ENCODE measurements around the gene ISG15. TPM values are rescaled to one million over a fixed set of nuclear protein-coding genes. Genes with fewer than 3 reads are reported as not detected.

Gene ISG15
- total RNA-seq, 1 experiment from 2014 or later = 124 TPM

GRCh38 chr1:1033009-1033587 is 19.8 kb downstream of the ISG15 start:
- Histone ChIP-seq H3K27me3 (ENCODE audit: control insufficient read depth, insufficient read depth, low read length) (peaks cover 14% of the 10 kb centered on the region), H3K4me3 (ENCODE audit: insufficient read depth, low read depth, low read length) (peak overlapping the region; percentile 44), H3K36me3 (replicated peaks; ENCODE audit: control insufficient read depth, insufficient read depth, low read length) (no peaks in the 10 kb centered on the region; the same call in 1 of the 2 replicates)
- DNase-seq = peak; percentile 99

- H3K36me3 ChIP-seq (replicated peaks; ENCODE audit: control insufficient read depth, insufficient read depth, low read length) = no peaks in the 10 kb centered on the region; the same call in 1 of the 2 replicates
- DNase-seq = peak; percentile 89
- H3K27me3 ChIP-seq (ENCODE audit: control insufficient read depth, insufficient read depth, low read length) = peaks cover 22% of the 10 kb centered on the region
- H3K4me3 ChIP-seq (ENCODE audit: insufficient read depth, low read depth, low read length) = peak overlapping the region; percentile 48
Observed at GRCh38 chr1:1033731-1034438, 20.6 kb downstream of the ISG15 start.

- H3K27me3 ChIP-seq (ENCODE audit: control insufficient read depth, insufficient read depth, low read length) = peaks cover 26% of the 10 kb centered on the region
Observed at GRCh38 chr1:1034439-1034781, 21.1 kb downstream of the ISG15 start.

GRCh38 chr1:1035291-1035943 is 22.1 kb downstream of the ISG15 start:
- no peak for DNase-seq
- Histone ChIP-seq H3K27me3 (ENCODE audit: control insufficient read depth, insufficient read depth, low read length) (peaks cover 35% of the 10 kb centered on the region), H3K36me3 (replicated peaks; ENCODE audit: control insufficient read depth, insufficient read depth, low read length) (no peaks in the 10 kb centered on the region; the same call in 1 of the 2 replicates), H3K4me3 (ENCODE audit: insufficient read depth, low read depth, low read length) (no peak overlapping the region)

More at GRCh38 chr1:1034439-1034781, 21.1 kb downstream of the ISG15 start:
- Histone ChIP-seq H3K4me3 (ENCODE audit: insufficient read depth, low read depth, low read length) (peak overlapping the region; percentile 48), H3K36me3 (replicated peaks; ENCODE audit: control insufficient read depth, insufficient read depth, low read length) (no peaks in the 10 kb centered on the region; the same call in 1 of the 2 replicates)
- peak; percentile 83 for DNase-seq

GRCh38 chr1:1037366-1038327 is 24.4 kb downstream of the ISG15 start:
- no peak for DNase-seq
- Histone ChIP-seq H3K36me3 (replicated peaks; ENCODE audit: control insufficient read depth, insufficient read depth, low read length) (no peaks in the 10 kb centered on the region; the same call in 1 of the 2 replicates), H3K4me3 (ENCODE audit: insufficient read depth, low read depth, low read length) (no peak overlapping the region), H3K27me3 (ENCODE audit: control insufficient read depth, insufficient read depth, low read length) (peaks cover 38% of the 10 kb centered on the region)

GRCh38 chr1:1038694-1039093 is 25.4 kb downstream of the ISG15 start:
- no peaks in the 10 kb centered on the region; the same call in none of the 2 replicates for H3K36me3 ChIP-seq (replicated peaks; ENCODE audit: control insufficient read depth, insufficient read depth, low read length)
- H3K27me3 ChIP-seq (ENCODE audit: control insufficient read depth, insufficient read depth, low read length) = peaks cover 37% of the 10 kb centered on the region
- no peak for DNase-seq
- H3K4me3 ChIP-seq (ENCODE audit: insufficient read depth, low read depth, low read length) = no peak overlapping the region

GRCh38 chr1:1039145-1039910 is 26.0 kb downstream of the ISG15 start:
- Histone ChIP-seq H3K27me3 (ENCODE audit: control insufficient read depth, insufficient read depth, low read length) (peaks cover 32% of the 10 kb centered on the region), H3K4me3 (ENCODE audit: insufficient read depth, low read depth, low read length) (no peak overlapping the region), H3K36me3 (replicated peaks; ENCODE audit: control insufficient read depth, insufficient read depth, low read length) (no peaks in the 10 kb centered on the region; the same call in none of the 2 replicates)
- no peak for DNase-seq

GRCh38 chr1:1040004-1040991 is 27.0 kb downstream of the ISG15 start:
- peaks cover 28% of the 10 kb centered on the region for H3K27me3 ChIP-seq (ENCODE audit: control insufficient read depth, insufficient read depth, low read length)
- peak overlapping the region; percentile 37 for H3K4me3 ChIP-seq (ENCODE audit: insufficient read depth, low read depth, low read length)
- DNase-seq = peak; percentile 100
- H3K36me3 ChIP-seq (replicated peaks; ENCODE audit: control insufficient read depth, insufficient read depth, low read length) = peaks cover 4% of the 10 kb centered on the region

- peak; percentile 98 for DNase-seq
- Histone ChIP-seq H3K36me3 (replicated peaks; ENCODE audit: control insufficient read depth, insufficient read depth, low read length) (peaks cover 8% of the 10 kb centered on the region), H3K4me3 (ENCODE audit: insufficient read depth, low read depth, low read length) (peak overlapping the region; percentile 34), H3K27me3 (ENCODE audit: control insufficient read depth, insufficient read depth, low read length) (peaks cover 28% of the 10 kb centered on the region)
Observed at GRCh38 chr1:1041092-1041523, 27.8 kb downstream of the ISG15 start.

GRCh38 chr1:1041873-1042272 is 28.6 kb downstream of the ISG15 start:
- peaks cover 9% of the 10 kb centered on the region for H3K36me3 ChIP-seq (replicated peaks; ENCODE audit: control insufficient read depth, insufficient read depth, low read length)

GRCh38 chr1:1042835-1043234 is 29.5 kb downstream of the ISG15 start:
- peaks cover 26% of the 10 kb centered on the region for H3K27me3 ChIP-seq (ENCODE audit: control insufficient read depth, insufficient read depth, low read length)
- H3K4me3 ChIP-seq (ENCODE audit: insufficient read depth, low read depth, low read length) = no peak overlapping the region
- peaks cover 9% of the 10 kb centered on the region for H3K36me3 ChIP-seq (replicated peaks; ENCODE audit: control insufficient read depth, insufficient read depth, low read length)
- no peak for DNase-seq

More at GRCh38 chr1:1041873-1042272, 28.6 kb downstream of the ISG15 start:
- peaks cover 27% of the 10 kb centered on the region for H3K27me3 ChIP-seq (ENCODE audit: control insufficient read depth, insufficient read depth, low read length)
- DNase-seq = no peak
- no peak overlapping the region for H3K4me3 ChIP-seq (ENCODE audit: insufficient read depth, low read depth, low read length)

- Histone ChIP-seq H3K36me3 (replicated peaks; ENCODE audit: control insufficient read depth, insufficient read depth, low read length) (peaks cover 9% of the 10 kb centered on the region), H3K27me3 (ENCODE audit: control insufficient read depth, insufficient read depth, low read length) (peaks cover 20% of the 10 kb centered on the region), H3K4me3 (ENCODE audit: insufficient read depth, low read depth, low read length) (no peak overlapping the region)
- no peak for DNase-seq
Observed at GRCh38 chr1:1043411-1043810, 30.1 kb downstream of the ISG15 start.

Data from H7 (cell line).